Measurements from ENCODE around the gene XPNPEP1. TPM values are rescaled to one million over a fixed set of nuclear protein-coding genes. Genes with fewer than 3 reads are reported as not detected.

XPNPEP1 gene
- total and polyA plus RNA-seq, 5 donors from 2014 or later: 14.9 to 52.4 (median 18.5) TPM

GRCh38 chr10:109964318-109964717 lies 41.0 kb upstream of the XPNPEP1 start:
- no peaks in the 10 kb centered on the region for H3K36me3 Mint-ChIP-seq

GRCh38 chr10:109963439-109963838 lies 40.1 kb upstream of the XPNPEP1 start:
- Mint-ChIP-seq H3K27ac (no peak overlapping the region), H3K4me1 (no peaks in the 10 kb centered on the region), H3K9me3 (no peaks in the 10 kb centered on the region), H3K36me3 (no peaks in the 10 kb centered on the region), H3K27me3 (peaks cover 27% of the 10 kb centered on the region), H3K4me3 (no peak overlapping the region)
- no peak for DNase-seq
- H3K27ac ChIP-seq (ENCODE audit: insufficient read depth, low read length, poor library complexity, severe bottlenecking): no peak overlapping the region
- no peak for ATAC-seq (ENCODE audit: low read depth in 2 of 2)
- no peaks in the 10 kb centered on the region for H3K9me3 ChIP-seq (ENCODE audit: control insufficient read depth in 2 of 2, low read length in 2 of 2)
- no peaks in the 10 kb centered on the region for H3K27me3 ChIP-seq (ENCODE audit: control insufficient read depth, insufficient read depth, low read length)
- no peaks in the 10 kb centered on the region for H3K4me1 ChIP-seq (ENCODE audit: control insufficient read depth, insufficient read depth, low read length, poor library complexity, severe bottlenecking)
- H3K4me3 ChIP-seq (ENCODE audit: low read depth, low read length): no peak overlapping the region
- H3K36me3 ChIP-seq (ENCODE audit: control insufficient read depth, insufficient read depth, low read length): no peaks in the 10 kb centered on the region

More at GRCh38 chr10:109964318-109964717, 41.0 kb upstream of the XPNPEP1 start:
- DNase-seq (no peak), ATAC-seq (ENCODE audit: low read depth in 2 of 2) (no peak)
- Mint-ChIP-seq H3K9me3 (no peaks in the 10 kb centered on the region), H3K27ac (no peak overlapping the region), H3K4me3 (no peak overlapping the region), H3K4me1 (no peaks in the 10 kb centered on the region), H3K27me3 (peaks cover 32% of the 10 kb centered on the region)
- H3K27ac ChIP-seq (ENCODE audit: insufficient read depth, low read length, poor library complexity, severe bottlenecking): no peak overlapping the region
- no peaks in the 10 kb centered on the region for H3K9me3 ChIP-seq (ENCODE audit: control insufficient read depth in 2 of 2, low read length in 2 of 2)
- H3K4me1 ChIP-seq (ENCODE audit: control insufficient read depth, insufficient read depth, low read length, poor library complexity, severe bottlenecking): no peaks in the 10 kb centered on the region
- no peak overlapping the region for H3K4me3 ChIP-seq (ENCODE audit: low read depth, low read length)
- H3K36me3 ChIP-seq (ENCODE audit: control insufficient read depth, insufficient read depth, low read length): no peaks in the 10 kb centered on the region
- H3K27me3 ChIP-seq (ENCODE audit: control insufficient read depth, insufficient read depth, low read length): no peaks in the 10 kb centered on the region

GRCh38 chr10:109962247-109962646 lies 38.9 kb upstream of the XPNPEP1 start:
- no peak overlapping the region for H3K4me3 ChIP-seq (ENCODE audit: low read depth, low read length)
- no peaks in the 10 kb centered on the region for H3K36me3 ChIP-seq (ENCODE audit: control insufficient read depth, insufficient read depth, low read length)
- H3K4me1 ChIP-seq (ENCODE audit: control insufficient read depth, insufficient read depth, low read length, poor library complexity, severe bottlenecking): no peaks in the 10 kb centered on the region
- Mint-ChIP-seq H3K36me3 (no peaks in the 10 kb centered on the region), H3K9me3 (no peaks in the 10 kb centered on the region), H3K4me3 (no peak overlapping the region), H3K27ac (no peak overlapping the region), H3K4me1 (no peaks in the 10 kb centered on the region), H3K27me3 (peaks cover 22% of the 10 kb centered on the region)
- H3K27ac ChIP-seq (ENCODE audit: insufficient read depth, low read length, poor library complexity, severe bottlenecking): no peak overlapping the region
- ATAC-seq (ENCODE audit: low read depth in 2 of 2): no peak
- H3K9me3 ChIP-seq (ENCODE audit: control insufficient read depth in 2 of 2, low read length in 2 of 2): no peaks in the 10 kb centered on the region
- H3K27me3 ChIP-seq (ENCODE audit: control insufficient read depth, insufficient read depth, low read length): no peaks in the 10 kb centered on the region
- no peak for DNase-seq

GRCh38 chr10:109961174-109962001 lies 38.1 kb upstream of the XPNPEP1 start:
- H3K9me3 Mint-ChIP-seq: no peaks in the 10 kb centered on the region
- peaks cover 0 to 5% (median 3%) of the 10 kb centered on the region in 4 donors for H3K4me1 Mint-ChIP-seq
- peaks cover 22% of the 10 kb centered on the region for H3K27me3 Mint-ChIP-seq
- no peak overlapping the region for H3K27ac Mint-ChIP-seq
- no peaks in the 10 kb centered on the region for H3K4me1 ChIP-seq (ENCODE audit: control insufficient read depth, insufficient read depth, low read length, poor library complexity, severe bottlenecking)
- H3K36me3 ChIP-seq (ENCODE audit: control insufficient read depth, insufficient read depth, low read length): no peaks in the 10 kb centered on the region
- ATAC-seq (ENCODE audit: low read depth in 2 of 2) (no peak), DNase-seq (no peak)
- H3K27me3 ChIP-seq (ENCODE audit: control insufficient read depth, insufficient read depth, low read length): no peaks in the 10 kb centered on the region
- H3K36me3 Mint-ChIP-seq: no peaks in the 10 kb centered on the region
- no peak overlapping the region for H3K27ac ChIP-seq (ENCODE audit: insufficient read depth, low read length, poor library complexity, severe bottlenecking)
- no peak overlapping the region for H3K4me3 Mint-ChIP-seq
- no peaks in the 10 kb centered on the region for H3K9me3 ChIP-seq (ENCODE audit: control insufficient read depth in 2 of 2, low read length in 2 of 2)
- H3K4me3 ChIP-seq (ENCODE audit: low read depth, low read length): no peak overlapping the region

GRCh38 chr10:109960682-109961081 lies 37.4 kb upstream of the XPNPEP1 start:
- no peak overlapping the region for H3K4me3 Mint-ChIP-seq
- no peaks in the 10 kb centered on the region for H3K9me3 Mint-ChIP-seq
- H3K27me3 Mint-ChIP-seq: peaks cover 22% of the 10 kb centered on the region
- H3K27ac Mint-ChIP-seq: peak overlapping the region in 1 of 3 donors; percentile 26
- H3K27me3 ChIP-seq (ENCODE audit: control insufficient read depth, insufficient read depth, low read length): no peaks in the 10 kb centered on the region
- no peak for DNase-seq
- no peak overlapping the region for H3K27ac ChIP-seq (ENCODE audit: insufficient read depth, low read length, poor library complexity, severe bottlenecking)
- H3K9me3 ChIP-seq (ENCODE audit: control insufficient read depth in 2 of 2, low read length in 2 of 2): no peaks in the 10 kb centered on the region
- peaks cover 0 to 5% (median 3%) of the 10 kb centered on the region in 4 donors for H3K4me1 Mint-ChIP-seq
- H3K36me3 Mint-ChIP-seq: no peaks in the 10 kb centered on the region
- H3K4me1 ChIP-seq (ENCODE audit: control insufficient read depth, insufficient read depth, low read length, poor library complexity, severe bottlenecking): no peaks in the 10 kb centered on the region
- no peak overlapping the region for H3K4me3 ChIP-seq (ENCODE audit: low read depth, low read length)
- no peaks in the 10 kb centered on the region for H3K36me3 ChIP-seq (ENCODE audit: control insufficient read depth, insufficient read depth, low read length)
- no peak for ATAC-seq (ENCODE audit: low read depth in 2 of 2)

GRCh38 chr10:109959259-109960145 lies 36.2 kb upstream of the XPNPEP1 start:
- no peaks in the 10 kb centered on the region for H3K36me3 ChIP-seq (ENCODE audit: control insufficient read depth, insufficient read depth, low read length)
- no peaks in the 10 kb centered on the region for H3K27me3 ChIP-seq (ENCODE audit: control insufficient read depth, insufficient read depth, low read length)
- Mint-ChIP-seq H3K27me3 (peaks cover 17% of the 10 kb centered on the region), H3K4me3 (no peak overlapping the region), H3K27ac (no peak overlapping the region), H3K36me3 (no peaks in the 10 kb centered on the region), H3K9me3 (no peaks in the 10 kb centered on the region), H3K4me1 (peaks cover 0 to 5% (median 3%) of the 10 kb centered on the region in 4 donors)
- H3K4me1 ChIP-seq (ENCODE audit: control insufficient read depth, insufficient read depth, low read length, poor library complexity, severe bottlenecking): no peaks in the 10 kb centered on the region
- no peak overlapping the region for H3K4me3 ChIP-seq (ENCODE audit: low read depth, low read length)
- no peak overlapping the region for H3K27ac ChIP-seq (ENCODE audit: insufficient read depth, low read length, poor library complexity, severe bottlenecking)
- no peaks in the 10 kb centered on the region for H3K9me3 ChIP-seq (ENCODE audit: control insufficient read depth in 2 of 2, low read length in 2 of 2)
- no peak for ATAC-seq (ENCODE audit: low read depth in 2 of 2)
- DNase-seq: no peak

GRCh38 chr10:109958059-109958458 lies 34.7 kb upstream of the XPNPEP1 start:
- DNase-seq: no peak
- no peak overlapping the region for H3K27ac Mint-ChIP-seq
- H3K4me3 Mint-ChIP-seq: no peak overlapping the region

More at GRCh38 chr10:109958059-109958458, 34.7 kb upstream of the XPNPEP1 start:
- Histone ChIP-seq H3K36me3 (ENCODE audit: control insufficient read depth, insufficient read depth, low read length) (no peaks in the 10 kb centered on the region), H3K4me3 (ENCODE audit: low read depth, low read length) (no peak overlapping the region), H3K27me3 (ENCODE audit: control insufficient read depth, insufficient read depth, low read length) (no peaks in the 10 kb centered on the region), H3K4me1 (ENCODE audit: control insufficient read depth, insufficient read depth, low read length, poor library complexity, severe bottlenecking) (no peaks in the 10 kb centered on the region), H3K9me3 (ENCODE audit: control insufficient read depth in 2 of 2, low read length in 2 of 2) (no peaks in the 10 kb centered on the region), H3K27ac (ENCODE audit: insufficient read depth, low read length, poor library complexity, severe bottlenecking) (no peak overlapping the region)
- Mint-ChIP-seq H3K36me3 (no peaks in the 10 kb centered on the region), H3K27me3 (peaks cover 5% of the 10 kb centered on the region), H3K4me1 (peaks cover 0 to 5% (median 4%) of the 10 kb centered on the region in 4 donors), H3K9me3 (no peaks in the 10 kb centered on the region)
- ATAC-seq (ENCODE audit: low read depth in 2 of 2): no peak

All from CD4-positive, CD25-positive, alpha-beta regulatory T cell (primary cell).